GM19455 (cell line): ENCODE results near the gene NTN1.

Experiments used
- ATAC-seq: cut with Tn5 transposase; IDR thresholded peaks from one replicate; pipeline ENCODE4 v1.9.1; 2021; ENCODE audit not compliant: unreplicated experiment

Gene NTN1

DNA sequence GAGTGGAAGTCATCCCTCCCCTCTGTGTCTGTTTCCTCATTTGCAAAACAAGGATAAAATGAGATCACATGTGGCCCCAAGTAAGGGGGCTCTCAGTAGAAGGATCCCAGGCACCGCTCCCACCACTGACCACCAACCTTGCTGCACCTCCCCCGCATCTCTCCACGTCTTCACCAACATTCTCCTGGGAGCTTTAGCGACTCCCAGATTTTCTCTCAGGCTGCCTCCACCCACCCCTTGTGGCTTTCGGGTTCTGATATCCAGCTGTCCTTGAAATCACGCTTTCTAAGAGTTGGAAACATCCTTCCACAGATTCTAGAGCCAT is 16.4 kb upstream of the NTN1 start:
- ATAC-seq: no peak

DNA sequence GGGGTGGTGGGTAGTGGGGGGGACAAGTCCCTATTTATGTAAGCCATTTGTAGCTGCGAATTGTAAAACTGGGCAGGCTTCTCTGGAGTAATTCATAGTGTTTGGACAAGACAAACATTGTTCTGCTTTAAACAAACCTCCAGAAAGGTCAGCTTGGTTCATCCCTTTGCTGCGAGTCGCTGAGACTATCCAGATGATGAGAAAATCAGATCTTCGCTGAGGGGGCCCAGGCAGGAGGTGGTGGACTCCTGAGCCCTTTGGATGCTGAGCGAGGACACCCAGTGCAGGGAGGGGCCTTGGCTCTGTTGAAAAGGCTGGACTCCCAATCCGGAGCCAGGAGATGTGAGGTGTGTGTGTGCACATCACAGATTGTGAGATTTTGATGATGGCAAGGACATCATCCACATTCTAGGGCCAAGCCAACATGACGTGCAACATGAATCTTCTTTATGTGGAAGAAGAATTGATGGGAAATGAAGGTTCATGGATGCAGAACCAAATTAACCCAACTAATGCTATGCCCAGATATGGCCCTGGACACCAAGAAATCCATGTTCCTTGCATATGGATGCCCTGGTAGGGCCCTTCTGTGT is 15.0 kb upstream of the NTN1 start:
- no peak for ATAC-seq

DNA sequence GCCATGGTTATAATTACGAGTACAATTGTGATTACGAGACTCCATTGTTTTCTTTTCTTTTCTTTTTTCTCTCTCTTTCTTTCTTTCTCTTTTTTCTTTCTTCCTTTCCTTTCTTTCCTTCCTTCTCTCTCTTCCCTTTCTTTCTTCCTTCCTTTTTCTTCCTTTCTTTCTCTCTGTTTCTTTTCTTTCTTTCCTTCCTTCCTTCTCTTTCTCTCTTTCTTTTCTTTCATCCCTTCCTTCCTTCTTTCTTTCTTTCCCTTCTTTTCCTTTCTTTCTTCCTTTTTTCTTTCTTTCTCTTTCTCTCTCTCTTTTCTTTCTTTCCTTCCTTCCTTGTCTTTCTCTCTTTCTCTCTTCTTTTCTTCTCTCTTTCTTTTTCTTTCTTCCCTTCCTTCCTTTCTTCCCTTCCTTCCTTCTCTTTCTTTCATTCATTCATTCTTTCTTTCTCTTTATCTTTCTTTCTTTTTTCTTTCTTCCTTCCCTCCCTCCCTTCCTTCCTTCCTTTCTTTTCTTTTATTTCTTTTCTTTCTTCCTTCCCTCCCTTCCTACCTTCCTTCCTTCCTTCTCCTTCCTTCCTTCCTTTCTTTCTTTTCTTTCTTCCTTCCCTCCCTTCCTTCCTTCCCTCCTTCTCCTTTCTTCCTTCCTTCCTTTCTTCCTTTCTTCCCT is 14.1 kb upstream of the NTN1 start:
- ATAC-seq: no peak

DNA sequence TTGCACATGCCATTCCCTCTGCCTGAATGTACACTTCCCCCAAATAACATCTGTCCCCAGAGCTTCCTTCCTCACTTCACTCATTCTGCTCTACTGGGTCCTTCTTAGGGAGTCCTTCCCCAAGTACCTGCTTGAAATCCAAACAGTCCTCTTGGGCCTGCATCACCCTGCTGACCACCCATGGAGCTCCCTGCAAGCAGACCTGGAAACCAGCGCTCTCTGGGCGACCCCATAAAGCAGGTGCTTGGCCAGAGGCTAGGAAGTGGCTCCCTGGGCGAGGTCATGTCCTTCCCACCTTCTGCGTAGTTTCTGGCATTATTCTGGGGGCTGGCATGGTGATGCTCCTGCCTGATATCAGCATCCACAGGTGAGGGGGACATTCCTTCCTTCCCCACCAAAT is 12.2 kb upstream of the NTN1 start:
- ATAC-seq: no peak

DNA sequence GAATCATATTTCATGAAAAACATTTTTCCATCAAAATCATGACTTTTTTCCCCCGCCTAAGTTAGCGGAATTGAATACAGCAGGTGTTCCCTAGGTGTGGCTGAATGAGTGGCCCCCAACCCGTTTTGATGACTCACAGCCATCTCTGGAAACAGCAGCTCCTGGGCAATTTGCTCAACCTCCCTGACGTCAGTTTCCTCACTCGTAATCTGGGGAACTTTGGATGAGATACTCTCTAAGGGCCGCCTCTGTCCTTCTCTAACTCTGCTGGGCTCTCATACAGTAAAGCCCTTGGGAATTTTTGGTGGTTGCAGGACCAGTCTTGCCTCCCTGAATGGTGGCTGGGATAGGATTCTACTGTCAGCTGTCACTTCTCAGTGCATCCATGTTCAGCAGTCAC is 11.6 kb upstream of the NTN1 start:
- ATAC-seq: no peak

DNA sequence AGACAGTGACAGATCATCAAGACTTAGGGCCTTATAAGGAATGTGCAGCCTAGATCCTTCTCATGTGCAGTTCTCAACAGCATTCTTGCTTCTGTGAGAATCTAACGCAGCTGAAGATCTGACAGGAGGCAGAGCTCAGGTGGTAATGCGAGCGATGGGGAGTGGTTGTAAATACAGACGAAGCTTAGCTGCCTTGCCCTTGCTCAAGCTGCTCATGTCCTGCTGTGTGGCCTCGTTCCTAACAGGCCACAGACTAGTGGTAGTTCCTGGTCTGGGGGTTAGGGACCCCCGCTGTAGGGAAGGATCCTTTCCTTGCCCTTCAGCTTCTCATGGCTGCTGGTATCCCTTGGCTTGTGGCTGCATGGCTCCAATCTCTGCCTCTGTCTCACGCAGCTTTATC is 10.3 kb upstream of the NTN1 start:
- ATAC-seq: no peak

DNA sequence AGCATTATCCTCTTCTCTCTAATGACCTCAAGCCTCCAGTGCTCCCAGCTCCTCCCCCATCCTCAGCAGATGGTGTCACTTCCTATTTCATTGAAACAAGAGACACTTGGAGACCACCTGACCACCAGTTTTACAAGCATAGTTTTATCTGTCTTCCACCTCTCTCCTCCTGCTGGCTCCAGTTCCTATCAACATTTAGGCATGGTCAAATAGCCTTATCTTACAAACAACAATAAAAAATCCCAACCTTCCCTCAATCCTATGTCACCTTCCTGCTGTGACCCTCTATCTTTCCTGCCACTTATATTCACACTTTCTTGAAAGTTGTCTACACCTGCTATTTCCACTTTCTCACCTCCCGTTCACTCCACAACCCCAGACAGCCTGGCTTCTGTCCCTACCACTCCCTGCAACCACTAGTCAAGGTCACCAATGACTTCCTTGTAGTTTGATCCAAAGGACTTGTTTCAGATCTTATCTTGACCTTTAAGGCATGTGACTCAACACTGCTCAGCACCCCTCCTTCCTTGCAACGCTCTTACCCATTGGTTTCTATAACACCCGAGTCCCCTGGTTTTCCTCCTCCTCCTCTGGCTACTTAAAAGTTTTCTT is 4.3 kb upstream of the NTN1 start:
- no peak for ATAC-seq

DNA sequence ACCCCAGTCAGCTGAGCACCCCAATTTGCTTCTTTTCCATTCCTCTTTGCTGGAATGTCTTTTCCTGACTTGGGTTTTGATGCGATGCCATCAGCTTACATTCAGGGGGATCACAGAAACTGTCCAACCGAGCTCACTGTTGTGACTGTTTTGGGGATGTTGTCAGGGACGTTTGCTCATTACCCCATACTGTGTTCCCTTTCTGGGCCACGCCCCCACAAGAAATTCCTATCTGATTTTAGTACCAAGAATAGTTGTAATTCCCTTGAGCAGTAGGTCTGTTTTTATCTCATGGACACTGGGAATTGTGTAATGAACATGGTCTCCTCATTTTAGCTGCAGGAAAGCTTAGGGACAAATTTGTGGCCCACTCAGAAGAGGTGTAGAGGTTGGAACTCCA is 2.6 kb upstream of the NTN1 start:
- no peak for ATAC-seq

DNA sequence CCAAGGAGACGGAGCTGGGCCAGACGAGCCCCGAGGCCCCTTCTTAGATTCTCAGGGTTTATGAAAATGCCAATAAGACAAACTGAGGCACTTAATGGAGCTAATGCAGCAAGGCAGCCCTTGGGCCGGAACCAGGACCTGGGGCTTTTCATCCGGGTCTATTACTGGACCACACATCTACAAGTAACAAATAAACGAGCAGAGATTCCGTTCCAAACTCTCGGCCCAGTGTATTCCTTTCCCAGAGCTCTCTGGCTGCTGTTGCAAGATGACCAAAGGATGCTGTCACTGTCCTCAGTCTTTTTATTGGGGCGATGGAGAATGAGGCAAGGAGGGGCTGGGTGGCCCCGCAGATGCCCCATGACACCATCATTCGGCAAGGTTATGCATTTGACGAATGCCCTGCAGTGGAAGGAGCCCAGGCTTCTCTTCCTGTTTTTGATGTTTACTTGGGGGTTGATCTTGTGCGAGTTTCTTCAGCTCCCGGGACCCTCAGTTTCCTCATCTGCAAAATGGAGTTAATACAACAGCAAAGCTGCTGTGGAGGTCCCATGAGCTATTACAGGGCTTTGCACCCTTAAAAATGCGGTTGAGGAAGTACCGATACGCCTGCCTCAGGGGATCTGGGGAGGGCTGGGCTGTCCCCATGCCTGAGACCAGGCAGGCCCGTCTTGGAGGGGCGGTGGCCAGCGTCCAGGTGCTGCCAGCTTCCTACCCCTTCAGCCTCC is 1.1 kb upstream of the NTN1 start:
- ATAC-seq: no peak

DNA sequence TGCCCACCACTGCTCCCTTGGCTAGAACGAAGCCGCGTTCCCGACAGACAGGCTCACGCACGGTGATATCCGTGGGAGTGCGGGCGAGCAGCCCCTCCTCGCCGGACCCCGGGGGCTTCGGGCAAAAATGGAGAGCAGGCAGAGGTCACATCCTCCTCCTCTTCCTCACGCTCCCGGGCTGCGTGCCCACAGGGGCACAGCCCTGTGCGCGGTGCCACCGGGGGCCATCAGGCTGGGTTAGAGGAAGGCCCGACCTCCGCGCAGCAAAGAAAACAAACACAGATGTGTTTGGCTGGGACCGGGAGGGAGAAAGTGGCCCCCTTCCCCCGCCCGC is 519 bp upstream of the NTN1 start:
- ATAC-seq: no peak

DNA sequence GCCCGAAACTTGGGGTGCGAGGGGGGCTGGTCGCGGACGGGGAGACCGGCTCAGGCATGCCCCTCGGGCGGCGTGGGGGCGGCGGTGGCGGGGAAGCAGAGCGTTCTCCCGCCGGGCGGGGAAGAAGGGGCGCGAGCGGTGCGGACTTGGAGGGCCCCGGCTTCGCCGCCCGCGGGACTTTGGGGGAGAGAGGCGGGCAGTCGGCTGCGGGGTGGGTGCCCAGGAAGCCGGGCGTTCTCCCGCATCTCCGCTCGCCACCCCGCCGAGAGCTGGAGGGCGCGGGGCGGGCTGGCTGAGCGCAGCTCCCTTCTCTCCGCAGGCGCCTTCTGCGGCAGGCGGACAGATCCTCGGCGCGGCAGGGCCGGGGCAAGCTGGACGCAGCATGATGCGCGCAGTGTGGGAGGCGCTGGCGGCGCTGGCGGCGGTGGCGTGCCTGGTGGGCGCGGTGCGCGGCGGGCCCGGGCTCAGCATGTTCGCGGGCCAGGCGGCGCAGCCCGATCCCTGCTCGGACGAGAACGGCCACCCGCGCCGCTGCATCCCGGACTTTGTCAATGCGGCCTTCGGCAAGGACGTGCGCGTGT is 772 bp downstream of the NTN1 start:
- ATAC-seq: peak; percentile 16

DNA sequence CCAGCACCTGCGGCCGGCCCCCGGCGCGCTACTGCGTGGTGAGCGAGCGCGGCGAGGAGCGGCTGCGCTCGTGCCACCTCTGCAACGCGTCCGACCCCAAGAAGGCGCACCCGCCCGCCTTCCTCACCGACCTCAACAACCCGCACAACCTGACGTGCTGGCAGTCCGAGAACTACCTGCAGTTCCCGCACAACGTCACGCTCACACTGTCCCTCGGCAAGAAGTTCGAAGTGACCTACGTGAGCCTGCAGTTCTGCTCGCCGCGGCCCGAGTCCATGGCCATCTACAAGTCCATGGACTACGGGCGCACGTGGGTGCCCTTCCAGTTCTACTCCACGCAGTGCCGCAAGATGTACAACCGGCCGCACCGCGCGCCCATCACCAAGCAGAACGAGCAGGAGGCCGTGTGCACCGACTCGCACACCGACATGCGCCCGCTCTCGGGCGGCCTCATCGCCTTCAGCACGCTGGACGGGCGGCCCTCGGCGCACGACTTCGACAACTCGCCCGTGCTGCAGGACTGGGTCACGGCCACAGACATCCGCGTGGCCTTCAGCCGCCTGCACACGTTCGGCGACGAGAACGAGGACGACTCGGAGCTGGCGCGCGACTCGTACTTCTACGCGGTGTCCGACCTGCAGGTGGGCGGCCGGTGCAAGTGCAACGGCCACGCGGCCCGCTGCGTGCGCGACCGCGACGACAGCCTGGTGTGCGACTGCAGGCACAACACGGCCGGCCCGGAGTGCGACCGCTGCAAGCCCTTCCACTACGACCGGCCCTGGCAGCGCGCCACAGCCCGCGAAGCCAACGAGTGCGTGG is 1.5 kb downstream of the NTN1 start:
- ATAC-seq: no peak

DNA sequence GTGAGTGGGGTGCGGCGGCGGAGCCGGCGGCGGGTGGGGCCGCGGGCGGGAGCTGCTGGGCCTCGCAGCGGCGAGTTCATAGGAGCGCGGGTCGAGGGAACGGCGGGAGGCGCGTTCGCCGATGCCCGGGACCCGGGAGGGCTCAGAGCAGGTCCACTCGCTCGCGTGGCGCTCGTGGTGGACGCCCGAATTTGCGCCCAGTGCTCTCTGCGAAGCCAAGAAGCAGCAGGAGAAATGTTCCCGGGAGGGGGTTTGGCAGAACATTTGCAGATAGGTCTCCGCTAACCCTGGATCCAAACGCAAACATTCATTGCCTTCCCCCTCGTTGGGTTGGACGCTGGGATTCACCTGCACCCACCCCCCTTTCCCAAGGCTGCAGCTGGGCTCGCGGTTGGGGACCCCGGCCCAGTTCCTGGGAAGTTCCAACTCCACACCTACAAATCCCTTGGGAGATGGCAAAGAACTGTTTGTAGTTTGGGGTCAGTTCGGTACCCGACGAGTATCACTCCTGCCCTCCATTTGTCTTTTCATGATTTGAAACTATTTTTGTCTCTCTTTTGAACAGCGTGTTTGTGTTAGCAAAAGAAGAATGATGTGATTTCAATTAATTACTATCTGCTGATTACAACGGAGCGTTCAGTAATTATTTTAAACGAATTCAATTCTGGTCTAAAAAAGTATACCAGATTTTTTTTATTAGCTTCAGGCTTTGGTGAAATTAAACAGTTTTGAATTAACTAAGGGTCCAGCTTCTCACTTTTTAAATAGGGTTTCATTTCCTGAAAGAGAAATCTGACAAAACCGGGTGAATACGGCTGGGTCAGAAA is 2.3 kb downstream of the NTN1 start:
- ATAC-seq: no peak

DNA sequence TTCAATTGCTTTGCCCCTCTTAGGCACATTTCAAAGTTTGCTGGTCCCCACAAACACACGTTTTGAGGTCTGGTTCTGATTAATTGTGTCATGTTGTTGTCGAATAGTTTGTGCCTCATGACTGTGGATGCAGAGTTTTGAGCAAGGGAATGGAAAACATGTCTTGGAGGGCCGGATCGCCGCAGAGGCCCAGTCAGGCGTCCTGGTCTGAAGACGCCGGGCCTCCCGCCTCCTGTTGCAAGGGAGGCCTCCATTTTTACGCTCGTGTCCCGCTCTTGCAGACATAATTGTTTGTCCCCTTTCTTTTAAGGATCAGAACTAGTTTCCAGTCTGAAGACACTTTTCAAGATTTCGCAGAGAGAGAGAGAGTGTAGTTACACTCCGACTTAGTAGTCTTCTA is 3.2 kb downstream of the NTN1 start:
- ATAC-seq: no peak

DNA sequence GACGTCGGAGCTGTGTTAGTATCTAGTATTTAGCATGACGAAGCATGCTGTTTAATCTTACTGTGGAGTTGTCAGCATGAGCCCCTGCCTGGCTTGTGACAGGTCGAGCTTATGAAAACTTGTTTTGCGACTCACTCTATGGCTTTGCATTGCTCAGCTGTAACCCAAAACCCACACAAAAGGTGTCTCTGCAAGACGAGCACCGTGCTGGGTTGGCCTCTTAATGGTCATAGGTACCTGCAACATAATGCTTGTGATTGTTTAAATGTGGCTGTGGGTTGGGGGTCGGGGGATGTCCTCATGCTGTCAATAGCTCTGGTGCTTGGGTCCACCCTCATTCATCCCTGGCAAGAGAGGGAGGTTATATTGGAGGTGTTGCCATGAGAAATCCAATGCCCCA is 5.4 kb downstream of the NTN1 start:
- no peak for ATAC-seq

DNA sequence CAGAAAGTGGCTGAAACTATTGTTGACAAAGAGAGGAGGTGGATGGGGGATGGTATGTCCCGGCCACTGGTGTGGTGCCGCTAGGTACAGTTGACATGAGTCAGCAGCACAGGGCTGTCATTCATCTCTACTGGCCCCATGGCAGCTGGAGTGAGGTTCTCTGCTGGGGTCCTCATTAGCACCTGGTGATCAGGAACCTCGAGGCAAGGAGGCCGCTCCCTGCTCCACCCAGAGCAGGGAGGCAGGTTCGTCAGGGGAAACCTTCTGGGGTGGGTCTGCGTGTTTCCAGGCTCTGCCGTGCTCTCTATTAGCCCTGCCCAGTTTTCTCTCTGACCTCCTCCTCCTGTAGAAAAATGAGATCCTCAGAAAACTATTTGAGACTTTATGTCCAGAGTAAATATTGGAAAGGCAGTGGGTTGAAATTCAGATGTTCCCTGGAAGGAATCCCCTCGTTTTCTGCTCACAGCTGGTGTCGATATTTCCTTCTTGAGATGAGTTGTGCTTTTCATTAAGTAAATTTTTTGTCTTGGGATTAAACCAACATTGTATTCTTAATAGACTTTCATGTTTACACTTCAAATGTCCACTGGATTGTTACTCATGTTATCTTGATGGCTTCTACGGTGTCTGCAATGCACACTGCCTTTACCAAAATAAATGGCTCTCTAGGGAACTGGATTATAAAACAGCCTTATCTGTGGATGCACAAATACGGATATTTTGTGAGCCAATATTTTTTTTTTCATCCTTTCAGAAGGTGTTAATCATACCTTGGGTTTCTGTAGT is 7.1 kb downstream of the NTN1 start:
- no peak for ATAC-seq

DNA sequence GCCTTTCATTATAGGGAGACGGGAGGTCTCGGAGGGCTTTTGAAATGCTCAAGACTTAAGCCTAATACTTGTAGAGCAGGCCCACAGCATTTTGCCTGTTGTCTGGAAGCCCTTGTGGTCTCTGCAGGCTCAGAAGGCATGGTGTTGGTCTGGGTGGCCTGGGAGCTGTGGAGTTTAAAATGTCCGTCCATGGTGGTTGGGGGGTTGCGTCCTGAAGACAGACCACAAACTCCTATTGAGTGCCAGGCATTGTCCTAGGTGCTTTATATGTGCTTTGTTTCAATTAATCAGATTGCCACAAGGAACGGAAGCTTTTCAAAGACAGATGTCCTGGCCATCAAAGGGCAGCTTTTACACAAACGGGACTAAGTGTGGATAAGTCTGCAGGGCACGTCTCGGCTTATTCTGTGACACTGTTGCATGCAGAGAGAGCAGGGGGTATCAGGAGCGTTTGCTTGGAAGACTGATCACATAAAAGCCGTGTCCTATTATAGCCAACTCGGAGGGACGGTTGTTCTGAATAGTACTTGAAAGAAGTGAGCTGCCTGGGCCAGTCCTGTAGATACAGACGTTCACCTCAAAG is 7.8 kb downstream of the NTN1 start:
- no peak for ATAC-seq

DNA sequence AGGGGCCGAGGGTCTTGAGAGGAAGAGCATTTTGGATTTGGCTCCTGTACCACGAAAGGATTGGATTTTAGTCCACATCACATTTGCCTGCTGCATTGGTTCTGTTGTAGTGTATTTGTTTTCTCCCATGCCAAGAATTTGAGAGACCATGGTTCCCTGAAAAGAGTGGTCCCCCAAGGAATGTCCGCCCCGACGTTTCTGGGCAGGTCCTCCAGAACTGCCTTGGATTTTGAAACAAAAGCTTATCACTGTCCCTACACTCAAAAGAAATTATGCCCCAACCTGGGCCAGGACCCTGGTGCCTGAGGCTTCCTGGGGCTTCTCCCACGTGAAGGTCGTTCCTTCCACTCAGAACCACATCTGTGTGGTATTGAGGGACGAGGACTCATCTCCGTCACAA is 10.8 kb downstream of the NTN1 start:
- no peak for ATAC-seq

DNA sequence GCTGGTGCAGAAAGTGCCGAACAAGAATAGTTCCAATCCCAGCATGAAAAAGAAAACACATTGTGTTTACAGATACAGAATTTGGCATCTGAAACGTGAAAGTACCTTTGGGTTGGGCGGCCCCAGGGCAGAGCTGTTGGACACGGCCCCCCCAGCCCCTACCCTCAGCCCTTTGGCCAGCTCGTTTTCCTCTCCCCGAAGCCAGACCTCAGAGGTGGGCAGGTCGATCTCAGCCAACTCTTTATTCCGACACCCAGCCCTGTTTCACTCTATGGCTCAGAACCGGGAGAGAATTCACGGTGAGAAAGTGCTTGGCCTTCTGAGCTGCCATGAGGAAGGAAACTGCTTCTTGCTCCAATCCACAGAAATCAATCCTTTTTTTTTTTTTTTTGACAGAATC is 11.3 kb downstream of the NTN1 start:
- ATAC-seq: no peak
